ENCODE measurements around the gene ATP8A1.
A peak's percentile ranks its signal among the peaks of the same experiment; 100 is the strongest.

Gene ATP8A1

GRCh38 chr4:42678512-42678911, 21.6 kb upstream of the ATP8A1 start:
- H4K20me1 ChIP-seq (ENCODE audit: control insufficient read depth, insufficient read depth, low read depth, low read length), result no peaks in the 10 kb centered on the region
- no peaks in the 10 kb centered on the region for H3K79me2 ChIP-seq (ENCODE audit: control insufficient read depth, low read length)
- peaks cover 21% of the 10 kb centered on the region for H3K4me1 ChIP-seq (ENCODE audit: control insufficient read depth, low read length)
- peaks cover 13% of the 10 kb centered on the region for H3K36me3 ChIP-seq (ENCODE audit: control insufficient read depth, low read length)
- 0 out of 2 replicates have a peak, but pooled peaks cover 3% of the 10 kb centered on the region for H3F3A ChIP-seq (ENCODE audit: control insufficient read depth, insufficient read depth)
- H3K27me3 ChIP-seq (ENCODE audit: control insufficient read depth, low read length), result no peaks in the 10 kb centered on the region
- no peaks in the 10 kb centered on the region for H3K9me2 ChIP-seq (replicated peaks; ENCODE audit: control insufficient read depth, low read length)
- peak overlapping the region; percentile 55 for H3K4me2 ChIP-seq (ENCODE audit: low read length)
- H3K27ac ChIP-seq (ENCODE audit: low read depth, low read length), result peak overlapping the region; percentile 54
- TF ChIP-seq CTCF (IDR thresholded peaks at IDR 0.05; ENCODE audit: low read depth, low read length, poor library complexity, severe bottlenecking) (no peak), EZH2phosphoT487 (IDR thresholded peaks at IDR 0.05; ENCODE audit: borderline replicate concordance, low read length) (no peak)
- H3K4me3 ChIP-seq (ENCODE audit: low read length), result peak overlapping the region; percentile 9
- peaks cover 4% of the 10 kb centered on the region; the same call in 1 of the 2 replicates for H3K9me3 ChIP-seq (ENCODE audit: control insufficient read depth, insufficient read depth, low read length)

- TF ChIP-seq EZH2phosphoT487 (IDR thresholded peaks at IDR 0.05; ENCODE audit: borderline replicate concordance, low read length) (no peak), CTCF (IDR thresholded peaks at IDR 0.05; ENCODE audit: low read depth, low read length, poor library complexity, severe bottlenecking) (no peak)
- Histone ChIP-seq H3K9me3 (ENCODE audit: control insufficient read depth, insufficient read depth, low read length) (peaks cover 4% of the 10 kb centered on the region; the same call in 1 of the 2 replicates), H3K4me2 (ENCODE audit: low read length) (no peak overlapping the region), H3K27ac (ENCODE audit: low read depth, low read length) (no peak overlapping the region), H3F3A (ENCODE audit: control insufficient read depth, insufficient read depth) (0 out of 2 replicates have a peak, but pooled peaks cover 3% of the 10 kb centered on the region), H4K20me1 (ENCODE audit: control insufficient read depth, insufficient read depth, low read depth, low read length) (no peaks in the 10 kb centered on the region), H3K9me2 (replicated peaks; ENCODE audit: control insufficient read depth, low read length) (no peaks in the 10 kb centered on the region), H3K79me2 (ENCODE audit: control insufficient read depth, low read length) (no peaks in the 10 kb centered on the region), H3K36me3 (ENCODE audit: control insufficient read depth, low read length) (peaks cover 13% of the 10 kb centered on the region), H3K4me3 (ENCODE audit: low read length) (no peak overlapping the region), H3K27me3 (ENCODE audit: control insufficient read depth, low read length) (no peaks in the 10 kb centered on the region), H3K4me1 (ENCODE audit: control insufficient read depth, low read length) (peaks cover 36% of the 10 kb centered on the region)
Observed at GRCh38 chr4:42676066-42676951, 19.4 kb upstream of the ATP8A1 start.

GRCh38 chr4:42673082-42673425, 16.1 kb upstream of the ATP8A1 start:
- no peak for TF ChIP-seq CTCF (IDR thresholded peaks at IDR 0.05; ENCODE audit: low read depth, low read length, poor library complexity, severe bottlenecking)
- TF ChIP-seq EZH2phosphoT487 (IDR thresholded peaks at IDR 0.05; ENCODE audit: borderline replicate concordance, low read length), result no peak
- H3K4me1 ChIP-seq (ENCODE audit: control insufficient read depth, low read length), result peaks cover 26% of the 10 kb centered on the region

More at GRCh38 chr4:42673082-42673425, 16.1 kb upstream of the ATP8A1 start:
- Histone ChIP-seq H3K9me3 (ENCODE audit: control insufficient read depth, insufficient read depth, low read length) (peaks cover 4% of the 10 kb centered on the region; the same call in 1 of the 2 replicates), H3K4me2 (ENCODE audit: low read length) (no peak overlapping the region), H3K79me2 (ENCODE audit: control insufficient read depth, low read length) (no peaks in the 10 kb centered on the region), H3K9me2 (replicated peaks; ENCODE audit: control insufficient read depth, low read length) (no peaks in the 10 kb centered on the region), H3F3A (ENCODE audit: control insufficient read depth, insufficient read depth) (no peaks in the 10 kb centered on the region), H3K27ac (ENCODE audit: low read depth, low read length) (no peak overlapping the region), H3K4me3 (ENCODE audit: low read length) (no peak overlapping the region), H3K36me3 (ENCODE audit: control insufficient read depth, low read length) (peaks cover 5% of the 10 kb centered on the region), H3K27me3 (ENCODE audit: control insufficient read depth, low read length) (no peaks in the 10 kb centered on the region), H4K20me1 (ENCODE audit: control insufficient read depth, insufficient read depth, low read depth, low read length) (no peaks in the 10 kb centered on the region)
